GM18909 (cell line): ENCODE measurements around the gene CDC7.
A peak's percentile ranks its signal among the peaks of the same experiment; 100 is the strongest.
"Not testable (repeated sequence)": the region's sequence is repeated elsewhere in the genome, so short reads cannot be mapped to it uniquely, and the experiment has no call there.

Experiments used
- ATAC-seq: cut with Tn5 transposase; IDR thresholded peaks from one replicate; pipeline ENCODE4 v1.9.1; 2021; ENCODE audit warnings: mild to moderate bottlenecking; ENCODE audit not compliant: unreplicated experiment, poor library complexity

CDC7 gene

GRCh38 chr1:91500756-91501522, at the start of gene CDC7:
TSS of gene CDC7 (plus strand) at chr1:91500851. CDS start at chr1:91501717, 866 bp downstream.
- peak; percentile 82 for ATAC-seq

GRCh38 chr1:91454136-91454535, 46.5 kb upstream of the CDC7 start:
- ATAC-seq = no peak

- no peak for ATAC-seq
Observed at GRCh38 chr1:91455334-91455733, 45.3 kb upstream of the CDC7 start.

GRCh38 chr1:91455896-91456295, 44.8 kb upstream of the CDC7 start:
- no peak for ATAC-seq

- ATAC-seq = not testable (repeated sequence)
Observed at GRCh38 chr1:91465350-91465749, 35.3 kb upstream of the CDC7 start.

GRCh38 chr1:91476533-91477217, 24.0 kb upstream of the CDC7 start:
- no peak for ATAC-seq

- ATAC-seq = no peak
Observed at GRCh38 chr1:91487469-91487868, 13.2 kb upstream of the CDC7 start.

GRCh38 chr1:91490501-91490900, 10.2 kb upstream of the CDC7 start:
- ATAC-seq = no peak

GRCh38 chr1:91498035-91498434, 2.6 kb upstream of the CDC7 start:
- ATAC-seq = no peak

GRCh38 chr1:91498498-91499245, 2.0 kb upstream of the CDC7 start:
- ATAC-seq = no peak

GRCh38 chr1:91499346-91499745, 1.3 kb upstream of the CDC7 start:
- ATAC-seq = no peak

GRCh38 chr1:91499904-91500755, 521 bp upstream of the CDC7 start:
- ATAC-seq = peak; percentile 18

GRCh38 chr1:91501523-91501851, 836 bp downstream of the CDC7 start:
- peak; percentile 22 for ATAC-seq

GRCh38 chr1:91501971-91502671, 1.5 kb downstream of the CDC7 start:
- ATAC-seq = no peak

- no peak for ATAC-seq
Observed at GRCh38 chr1:91502672-91503184, 2.1 kb downstream of the CDC7 start.

- no peak for ATAC-seq
Observed at GRCh38 chr1:91503332-91503900, 2.8 kb downstream of the CDC7 start.

GRCh38 chr1:91503975-91504530, 3.4 kb downstream of the CDC7 start:
- ATAC-seq = no peak

- no peak for ATAC-seq
Observed at GRCh38 chr1:91505086-91505485, 4.4 kb downstream of the CDC7 start.

GRCh38 chr1:91506071-91506470, 5.4 kb downstream of the CDC7 start:
- no peak for ATAC-seq
